ENCODE data around the gene RUBCNL.

- no peak for TF ChIP-seq POLR2A (IDR thresholded peaks at IDR 0.05; ENCODE audit: low read depth, low read length)
- no peak for TF ChIP-seq CTCF (IDR thresholded peaks at IDR 0.05; ENCODE audit: extremely low read depth in 1 of 2, insufficient read depth in 1 of 2, low read depth in 1 of 2, low read length in 2 of 2)
- no peak for TF ChIP-seq JUN (IDR thresholded peaks at IDR 0.05; ENCODE audit: borderline replicate concordance, insufficient read depth, insufficient read length, low read depth)
- no peak for TF ChIP-seq MAX (IDR thresholded peaks at IDR 0.05; ENCODE audit: insufficient read depth, insufficient read length)
- no peak for TF ChIP-seq FOS (IDR thresholded peaks at IDR 0.05; ENCODE audit: borderline replicate concordance, insufficient read depth, low read length)
- TF ChIP-seq GATA2 (IDR thresholded peaks at IDR 0.05; ENCODE audit: insufficient read depth, insufficient read length, low read depth, low read length) = no peak
- no peak for TF ChIP-seq POLR2AphosphoS5 (IDR thresholded peaks at IDR 0.05; ENCODE audit: insufficient read depth, low read depth, low read length)
- TF ChIP-seq EZH2 (IDR thresholded peaks at IDR 0.05; ENCODE audit: borderline replicate concordance, low read depth, low read length, severe bottlenecking) = no peak
- no peak for TF ChIP-seq MYC (IDR thresholded peaks at IDR 0.05; ENCODE audit: low read depth, low read length)
These were observed 8.6 kb downstream of the RUBCNL start for GRCh38 chr13:46378411-46378810.
